GM19452 (cell line): Measurements from ENCODE around the gene USP7.
"Not testable (repeated sequence)": the region's sequence is repeated elsewhere in the genome, so short reads cannot be mapped to it uniquely, and the experiment has no call there.

Experiments
- ATAC-seq: cut with Tn5 transposase; IDR thresholded peaks from one replicate; pipeline ENCODE4 v1.9.1; 2021; ENCODE audit not compliant: unreplicated experiment

The USP7 gene

DNA sequence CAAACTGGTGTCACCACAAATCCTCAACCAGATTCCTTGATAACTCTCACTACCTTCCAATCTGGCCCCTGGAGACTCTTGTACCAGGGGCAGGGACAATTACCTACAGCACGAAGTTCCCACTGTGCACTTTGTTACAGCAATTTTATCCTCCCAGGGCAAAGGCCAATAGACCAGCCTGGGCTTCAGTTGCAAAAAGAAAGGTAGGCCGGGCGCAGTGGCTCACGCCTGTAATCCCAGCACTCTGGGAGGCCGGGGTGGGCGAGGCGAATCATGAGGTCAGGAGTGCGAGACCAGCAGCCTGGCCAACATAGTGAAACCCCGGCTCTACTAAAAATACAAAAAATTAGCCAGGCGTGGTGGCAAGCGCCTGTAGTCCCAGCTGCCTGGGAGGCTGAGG lies 36.9 kb downstream of the USP7 start:
- ATAC-seq = no peak

DNA sequence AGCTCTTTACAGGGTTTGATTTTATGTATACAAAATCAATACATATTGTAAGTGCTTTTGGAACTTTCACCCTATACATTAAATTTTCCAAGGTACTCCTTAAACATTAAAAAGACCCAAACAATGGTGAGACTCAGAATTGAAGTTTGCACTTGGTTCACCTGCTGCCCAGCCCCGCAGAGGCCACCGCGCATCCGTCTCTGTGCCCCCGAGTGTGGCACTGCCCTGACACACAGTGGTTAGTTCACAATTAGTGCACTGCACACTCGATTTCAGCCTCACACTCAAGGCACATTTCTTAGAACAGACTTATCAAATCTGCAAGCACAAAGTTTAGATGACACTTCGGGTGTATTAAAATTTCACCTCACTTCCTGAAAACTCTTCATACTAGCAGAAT lies 38.3 kb downstream of the USP7 start:
- no peak for ATAC-seq

DNA sequence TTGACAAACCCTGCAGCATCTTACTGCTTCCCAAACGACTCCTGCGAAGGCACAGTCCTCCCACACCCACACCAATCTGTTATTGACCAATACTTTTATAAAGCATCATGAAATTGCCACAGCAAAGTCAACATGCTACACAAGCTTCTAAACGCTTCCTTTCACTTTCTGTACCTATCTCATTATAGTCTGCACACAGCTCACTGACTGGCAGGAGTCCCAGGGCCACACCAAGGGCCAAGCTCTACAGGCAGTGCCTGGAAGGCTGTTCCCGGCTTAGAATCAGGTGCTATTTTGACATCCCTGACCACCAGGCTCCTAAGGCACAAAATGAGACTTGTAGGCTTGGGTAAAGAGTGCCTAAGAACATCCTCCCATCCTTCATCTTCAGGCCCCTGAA lies 39.5 kb downstream of the USP7 start:
- no peak for ATAC-seq

DNA sequence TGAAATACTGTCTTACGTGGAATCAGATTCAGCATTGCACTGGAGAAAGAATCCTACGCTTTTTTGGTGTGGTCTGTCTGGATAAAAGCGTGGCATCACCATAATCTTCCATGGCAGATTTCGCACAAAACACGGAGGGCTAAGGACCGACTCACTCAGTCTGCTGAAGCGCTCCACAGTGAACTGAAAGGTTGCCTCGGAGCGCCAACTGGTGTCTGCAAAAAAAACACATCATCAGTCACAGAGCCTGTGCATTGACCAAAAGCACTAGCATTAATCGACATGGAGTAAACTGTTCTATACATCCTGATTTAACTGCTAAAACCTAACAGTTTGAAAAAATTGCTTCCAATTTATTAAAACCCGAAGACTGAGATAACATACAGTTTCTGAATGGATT lies 40.5 kb downstream of the USP7 start:
- no peak for ATAC-seq

DNA sequence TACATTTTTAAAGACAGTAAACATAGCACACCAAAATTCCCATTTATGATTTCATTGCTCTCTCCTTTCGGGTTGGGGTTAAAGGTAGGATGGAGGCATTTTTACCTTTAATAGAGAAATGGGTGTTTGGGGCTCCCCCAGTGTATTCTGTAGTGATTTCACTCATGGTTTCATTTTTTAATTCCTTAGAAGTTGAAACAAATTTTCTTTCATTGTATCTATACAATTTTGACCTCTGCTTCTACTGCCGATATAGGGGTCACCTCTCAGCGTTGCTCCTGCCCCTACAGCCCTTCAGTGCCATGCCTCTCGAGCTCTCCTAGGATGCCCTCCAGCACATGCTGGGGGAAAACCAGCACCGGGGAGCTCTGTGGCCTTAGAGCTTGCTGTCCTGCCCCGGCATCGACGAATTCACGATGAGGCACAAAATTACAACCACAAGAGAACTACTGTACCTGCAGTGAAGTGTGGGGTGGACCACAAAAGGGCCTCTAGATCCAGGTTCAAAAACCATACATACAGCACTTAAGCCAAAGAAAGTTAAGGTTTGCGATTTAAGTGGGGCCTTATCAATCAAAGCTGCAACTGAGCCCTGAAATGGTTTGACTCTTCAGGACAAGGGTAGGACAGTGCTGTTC lies 42.2 kb downstream of the USP7 start:
- no peak for ATAC-seq

DNA sequence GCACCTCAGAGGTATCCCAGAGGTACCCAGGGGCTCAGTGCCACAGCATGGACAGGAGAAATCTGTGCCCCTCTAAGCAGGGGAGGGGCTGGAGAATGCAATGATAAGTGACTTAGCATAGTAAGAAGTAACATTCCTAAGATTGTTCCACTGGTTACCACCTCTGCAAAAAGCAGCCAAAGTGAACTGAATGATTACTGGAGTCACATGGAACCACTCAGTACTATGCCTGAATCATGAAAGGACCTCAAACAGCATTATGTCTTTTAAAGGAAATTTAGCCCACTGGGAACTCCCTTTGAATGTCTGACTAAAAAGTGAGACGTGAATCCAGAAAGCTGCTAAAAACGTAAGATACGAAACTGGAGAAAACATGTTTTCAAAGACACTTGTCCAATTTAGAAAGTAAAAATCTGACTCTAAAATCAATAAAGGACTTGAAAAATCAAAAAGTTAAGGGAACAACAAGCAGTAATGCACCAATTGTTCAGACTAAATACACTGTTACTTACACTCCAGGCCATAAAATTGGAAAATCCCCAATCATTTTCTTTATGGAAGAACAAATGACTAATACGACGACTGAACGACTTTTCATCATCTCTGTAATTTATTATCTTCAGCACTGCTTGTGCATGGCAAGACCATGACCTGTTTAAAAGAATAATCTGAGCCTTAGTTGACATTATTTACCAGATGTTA lies 42.9 kb downstream of the USP7 start:
- no peak for ATAC-seq

DNA sequence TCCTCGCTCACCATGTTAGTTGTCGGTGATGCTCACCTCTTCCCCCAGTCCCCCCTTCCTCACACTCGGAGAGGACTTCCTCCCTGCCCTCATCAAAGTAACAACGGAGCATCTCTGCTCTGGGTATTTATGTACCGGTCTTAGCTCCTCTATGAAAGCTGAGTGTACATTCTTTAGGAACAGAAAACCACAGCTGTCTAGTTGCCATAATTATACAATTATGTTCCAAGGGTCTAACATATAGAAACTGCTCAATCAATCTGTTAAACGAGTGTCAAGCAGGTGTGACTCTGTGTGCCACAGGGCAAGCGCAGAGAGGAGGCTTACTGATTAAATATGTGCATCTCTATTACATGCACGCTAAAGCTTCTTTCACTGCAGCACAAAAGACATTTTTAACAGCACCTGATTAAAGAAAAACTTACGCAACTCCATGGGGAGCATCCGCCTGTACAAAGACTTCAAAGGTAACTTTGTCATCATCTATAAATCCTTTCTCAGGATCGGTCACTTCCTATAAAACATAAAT lies 43.7 kb downstream of the USP7 start:
- no peak for ATAC-seq

DNA sequence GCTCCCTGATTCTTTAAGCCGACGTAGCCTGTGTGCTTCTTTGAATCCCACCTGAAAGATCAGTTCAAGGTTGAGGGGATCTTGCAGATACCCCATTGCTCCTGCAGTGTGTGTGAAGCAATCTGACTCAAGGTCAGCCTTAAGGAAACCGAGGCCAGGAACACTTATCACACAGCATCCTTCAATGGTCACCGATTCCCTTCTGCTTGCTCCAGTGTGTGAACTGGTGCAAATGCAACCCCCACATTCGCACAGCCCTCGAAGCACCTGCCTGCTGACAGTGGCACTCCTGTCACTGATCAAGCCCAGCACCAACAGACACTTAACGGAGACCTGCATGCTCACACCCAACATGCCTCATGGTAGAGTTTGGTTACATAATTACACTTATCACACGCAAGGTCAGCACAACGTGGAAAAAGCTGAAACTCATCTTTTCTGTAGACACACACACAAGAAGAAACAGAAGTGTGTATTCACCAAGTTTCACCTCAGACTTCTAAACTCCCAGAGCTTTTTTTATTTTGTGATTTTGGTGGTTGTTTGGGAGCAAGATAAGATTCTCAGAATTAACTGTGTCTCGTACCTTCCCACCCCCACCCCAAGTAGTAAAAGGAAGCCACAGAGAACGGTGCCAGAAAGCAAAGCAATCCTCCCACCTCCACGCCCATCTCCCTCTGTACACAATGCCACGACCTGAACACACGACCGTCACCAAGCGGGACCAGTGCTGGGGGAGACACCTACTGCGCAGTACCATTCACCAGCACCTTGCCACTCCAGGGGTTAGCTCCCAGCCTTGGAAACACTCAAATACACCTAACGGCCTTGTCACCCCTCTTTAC lies 44.4 kb downstream of the USP7 start:
- no peak for ATAC-seq

DNA sequence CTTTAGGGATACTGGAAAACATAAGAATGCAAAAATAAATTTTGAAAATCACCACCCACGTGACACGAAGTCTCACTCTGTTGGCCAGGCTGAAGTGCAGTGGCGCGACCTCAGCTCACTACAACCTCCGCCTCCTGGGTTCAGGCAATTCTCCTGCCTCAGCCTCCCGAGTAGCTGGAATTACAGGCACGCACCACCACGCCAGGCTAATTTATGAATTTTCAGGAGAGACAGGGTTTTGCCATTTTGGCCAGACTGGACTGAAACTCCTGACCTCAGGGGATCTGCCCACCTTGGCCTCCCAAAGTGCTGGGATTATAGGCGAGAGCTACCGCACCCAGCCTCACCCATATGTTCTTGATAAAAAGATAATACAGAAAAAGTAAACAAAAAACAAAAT lies 46.4 kb downstream of the USP7 start:
- not testable (repeated sequence) for ATAC-seq

DNA sequence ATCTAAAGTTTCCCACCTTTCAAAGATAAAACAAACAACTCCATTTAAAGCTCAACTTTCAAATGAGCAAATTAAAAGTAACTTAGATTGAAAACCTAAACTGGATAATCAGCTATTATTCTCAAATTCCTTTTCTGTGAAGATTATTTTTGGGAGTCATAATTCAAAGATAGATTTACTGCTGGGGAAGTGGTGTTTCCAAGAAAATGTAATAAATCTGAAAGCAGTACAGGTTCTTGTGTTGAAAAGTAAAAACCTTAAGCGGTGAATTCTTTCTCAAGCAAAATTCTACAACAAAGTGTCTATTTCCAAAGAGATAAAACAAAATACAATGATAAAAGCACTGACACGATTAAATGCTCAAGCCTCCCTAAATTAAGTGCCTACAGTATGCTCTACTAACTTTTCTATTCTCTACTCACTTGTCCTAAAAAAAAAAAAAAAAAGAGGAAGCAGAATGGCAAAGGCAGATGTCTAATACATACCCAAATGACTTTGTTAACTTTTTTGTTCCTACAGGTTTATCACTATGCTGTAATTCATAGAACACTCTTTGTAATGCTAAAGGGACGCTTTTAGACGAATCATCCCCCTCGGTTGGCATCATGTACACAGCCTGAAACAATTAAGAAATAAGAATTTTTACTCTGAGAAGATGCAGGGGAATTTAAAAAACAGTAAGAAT lies 47.0 kb downstream of the USP7 start:
- no peak for ATAC-seq

DNA sequence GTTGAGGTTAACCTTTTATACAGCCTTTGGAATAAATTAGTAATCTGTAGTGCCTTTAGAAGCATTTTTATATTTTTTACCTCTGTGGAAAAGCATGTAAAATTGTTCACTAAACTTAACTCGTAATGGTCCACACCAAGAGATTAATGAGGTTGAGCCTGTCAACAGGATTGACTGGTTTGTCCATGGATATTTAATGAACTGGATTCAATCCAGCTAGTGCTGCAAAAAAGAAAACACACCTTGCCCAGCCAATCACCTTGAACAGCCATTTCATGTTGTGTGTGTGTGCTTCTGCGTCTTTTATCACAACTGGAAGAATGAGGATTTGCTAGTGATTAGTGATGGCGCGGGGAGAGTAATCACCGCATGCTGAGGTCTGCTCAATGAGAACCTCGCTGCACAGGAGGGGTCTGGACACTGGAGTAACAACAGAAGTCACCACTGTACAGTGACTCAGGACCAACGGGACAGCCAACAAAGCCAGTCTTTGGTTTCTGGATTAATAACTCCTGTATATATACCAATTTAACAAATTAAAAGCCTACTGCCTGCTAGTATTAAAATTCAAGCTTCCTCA lies 47.9 kb downstream of the USP7 start:
- no peak for ATAC-seq

DNA sequence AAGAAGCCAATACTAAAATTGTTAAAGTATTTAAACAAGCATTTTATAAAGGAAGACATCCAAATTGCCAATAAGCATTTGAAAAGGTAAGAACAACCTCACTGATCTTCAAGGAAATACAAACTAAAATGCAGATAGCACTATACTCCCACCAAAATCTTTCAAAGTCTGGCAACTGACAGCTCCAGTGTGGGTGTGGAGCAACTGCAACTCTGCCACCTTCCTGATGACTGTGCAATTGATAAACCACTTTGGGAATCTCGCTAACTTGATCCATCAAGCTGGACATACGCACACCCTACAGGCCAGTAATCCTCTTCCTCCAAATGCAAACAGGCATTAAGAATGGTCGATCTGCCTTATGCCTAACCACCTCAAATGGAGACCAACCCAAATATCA lies 49.6 kb downstream of the USP7 start:
- ATAC-seq = no peak

DNA sequence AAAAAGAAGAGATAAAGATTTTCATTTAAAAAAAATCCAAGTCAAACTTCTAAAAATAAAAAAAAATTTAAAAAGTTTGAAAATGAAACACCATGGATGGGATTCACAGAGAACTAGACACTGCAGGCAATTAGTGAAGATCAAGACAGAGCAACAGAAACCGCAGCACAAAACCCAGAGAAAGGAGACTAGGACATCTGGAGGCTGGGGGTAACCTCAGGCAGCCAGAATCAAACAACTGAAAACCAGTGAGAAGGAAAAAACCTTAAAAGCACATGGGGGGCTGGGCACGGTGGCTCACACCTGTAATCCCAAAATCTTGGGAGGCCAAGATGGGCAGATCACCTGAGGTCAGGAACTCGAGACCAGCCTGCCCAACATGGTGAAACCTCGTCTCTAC lies 50.9 kb downstream of the USP7 start:
- ATAC-seq = no peak

DNA sequence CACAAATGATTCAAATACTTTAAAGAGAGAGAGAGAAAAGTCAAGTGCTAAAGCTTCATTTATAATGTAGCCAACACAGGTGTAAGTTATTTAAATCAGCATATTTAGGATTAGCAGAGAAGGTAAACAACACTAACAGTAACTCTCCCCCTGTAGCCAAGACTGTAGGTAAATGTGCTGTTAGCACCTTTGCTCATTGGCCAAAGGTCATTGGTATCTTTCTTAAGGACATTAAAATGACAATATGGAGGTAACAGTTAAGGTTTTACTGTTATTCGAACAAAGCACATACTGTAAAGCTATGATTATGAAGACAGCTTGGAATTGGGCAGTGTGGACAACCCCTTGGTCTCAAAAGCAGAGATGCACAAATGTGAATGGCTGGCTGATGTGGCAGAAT lies 52.9 kb downstream of the USP7 start:
- ATAC-seq = no peak

DNA sequence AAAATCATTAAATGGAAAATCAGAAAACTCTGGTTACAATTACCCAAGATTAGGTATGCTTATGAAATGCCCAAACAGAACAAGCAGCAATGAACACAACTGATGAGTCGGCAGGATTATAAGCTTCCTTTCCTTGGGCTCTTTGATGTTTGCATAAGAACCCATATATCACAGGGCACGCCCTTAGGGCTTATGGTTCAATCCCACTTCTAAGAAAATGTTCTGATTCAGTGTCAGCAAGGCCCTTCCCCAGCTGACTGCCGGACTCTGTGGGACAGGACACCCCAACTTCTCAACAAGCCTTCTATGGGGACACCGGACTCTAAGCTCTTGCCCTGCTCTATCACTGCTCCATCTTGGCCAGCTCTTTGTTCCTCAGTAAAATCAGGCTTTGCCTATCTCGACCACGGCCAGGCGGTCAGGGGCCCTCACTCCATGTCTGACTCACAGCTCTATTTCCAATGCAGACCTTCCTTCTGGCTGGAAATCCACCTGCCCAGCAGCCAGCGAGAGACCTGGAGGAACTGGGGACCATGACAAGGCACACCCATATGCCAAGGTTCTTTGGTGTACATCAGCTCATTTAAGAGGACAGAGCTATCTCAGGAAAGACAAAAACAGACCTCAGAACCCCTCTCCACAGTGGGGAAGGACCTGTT lies 54.8 kb downstream of the USP7 start:
- no peak for ATAC-seq

DNA sequence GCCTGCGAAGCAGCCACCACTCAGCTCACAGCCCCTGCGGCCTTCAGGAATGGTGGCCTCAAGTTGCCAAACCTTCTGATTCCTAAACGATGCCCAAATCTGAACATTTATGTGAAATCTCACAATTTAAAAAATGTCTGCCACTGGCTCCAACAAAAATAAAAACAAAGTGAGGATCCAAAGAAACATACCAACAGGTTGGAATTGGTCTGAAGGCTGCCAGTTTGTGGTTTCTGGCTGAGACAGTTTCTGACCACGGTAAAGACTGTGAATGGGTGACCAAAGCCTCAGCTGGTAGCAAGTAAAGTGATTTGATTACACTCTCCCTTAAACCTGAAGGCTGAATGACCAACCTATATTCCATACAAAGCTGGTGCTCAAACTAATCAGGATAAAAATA lies 56.6 kb downstream of the USP7 start:
- ATAC-seq = no peak

DNA sequence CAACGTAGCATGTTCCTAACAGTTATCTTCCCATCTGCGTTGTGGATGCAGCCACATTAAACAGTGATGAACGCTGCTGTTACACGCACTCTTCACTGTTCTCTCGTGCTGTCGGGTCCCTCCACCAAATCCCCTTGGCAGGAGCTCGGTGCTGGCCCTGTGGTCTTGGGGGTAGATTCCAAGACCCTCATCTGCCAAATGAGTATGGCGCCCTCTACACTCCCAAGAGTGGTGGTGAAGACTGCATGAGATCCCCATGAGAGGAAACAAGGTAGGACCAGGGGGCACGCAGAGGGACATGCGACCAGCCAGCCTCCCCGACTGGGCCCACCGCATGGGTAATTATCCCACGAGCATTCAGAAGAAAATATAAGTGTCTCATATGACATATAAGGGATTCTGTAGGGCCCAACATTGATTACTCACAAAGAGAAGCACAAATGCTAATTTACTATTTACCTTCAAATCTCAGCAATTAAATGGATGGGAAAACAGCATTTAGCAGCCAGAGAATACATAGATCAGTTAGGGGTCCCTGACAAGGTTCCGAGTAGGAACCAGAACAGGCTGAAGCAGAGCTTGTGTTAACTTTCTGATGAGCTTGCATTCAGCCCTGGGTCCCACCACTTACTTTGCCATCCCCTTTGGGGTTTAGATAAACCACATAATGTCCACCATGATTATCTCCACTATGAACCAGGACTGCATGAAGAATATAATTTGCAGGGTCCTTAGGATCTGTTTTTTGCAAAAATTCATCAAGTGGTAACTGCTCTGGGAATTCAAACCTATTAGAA lies 57.7 kb downstream of the USP7 start:
- ATAC-seq = no peak

DNA sequence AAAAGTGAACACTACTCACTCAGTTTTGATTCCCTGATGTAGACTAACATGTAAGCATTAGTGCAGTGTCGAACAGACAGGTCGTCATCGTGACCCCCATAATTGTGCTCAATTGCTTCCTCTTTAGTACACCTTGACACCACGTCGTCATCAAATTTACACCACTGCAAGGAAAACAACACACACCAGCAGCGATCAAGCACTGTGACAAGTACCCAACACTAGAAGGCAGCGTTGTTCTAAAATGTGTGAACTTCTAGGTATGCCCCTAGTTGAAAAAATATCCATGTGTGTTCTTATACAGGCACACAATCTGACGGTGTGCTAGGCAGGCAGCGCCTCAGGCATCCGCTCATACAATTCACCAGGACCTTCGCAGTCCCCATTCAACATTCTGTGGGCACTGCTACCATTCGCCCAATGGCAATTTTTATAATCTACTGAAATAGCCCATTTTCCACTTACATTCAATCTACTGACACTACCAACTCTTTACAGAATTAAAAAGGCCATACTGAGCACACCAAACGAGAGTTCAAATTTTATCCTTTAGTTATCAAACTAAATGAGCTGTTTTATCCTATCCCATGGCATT lies 58.4 kb downstream of the USP7 start:
- ATAC-seq = no peak

DNA sequence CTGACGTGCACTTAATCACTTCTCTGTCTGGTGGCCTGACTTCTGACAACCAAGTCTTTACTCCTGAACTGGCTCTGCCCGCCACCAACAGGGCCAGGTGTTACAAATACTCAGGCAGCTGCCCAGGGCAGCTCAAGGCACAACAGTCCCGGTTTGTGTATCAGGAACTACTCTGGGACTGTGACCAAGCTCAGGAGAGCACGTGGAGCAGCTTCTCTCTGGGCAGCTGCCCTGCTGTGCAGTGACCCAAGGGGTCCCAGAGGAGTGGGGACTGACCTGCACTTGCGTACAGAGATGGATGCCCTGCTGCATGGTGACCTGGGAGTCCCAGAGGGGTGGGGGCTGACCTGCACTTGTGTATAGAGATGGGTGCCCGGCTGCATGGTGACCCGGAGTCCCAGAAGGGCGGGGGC lies 59.7 kb downstream of the USP7 start:
- ATAC-seq = no peak
